ENCODE data around the gene TTPAL. TPM values are rescaled to one million over a fixed set of nuclear protein-coding genes. Genes with fewer than 3 reads are reported as not detected.
A peak's percentile ranks its signal among the peaks of the same experiment; 100 is the strongest.

TTPAL gene
- total RNA-seq, 1 donor from 2014 or later = 3.1 TPM

GRCh38 chr20:44481719-44482416 is 6.2 kb downstream of the TTPAL start:
- Histone ChIP-seq H3K9me3 (ENCODE audit: control insufficient read depth in 3 of 3, low read length in 3 of 3) (no peaks in the 10 kb centered on the region), H3K4me3 (ENCODE audit: low read length in 3 of 3) (no peak overlapping the region), H3K27me3 (ENCODE audit: control insufficient read depth in 3 of 3, insufficient read depth in 3 of 3, low read length in 3 of 3) (no peaks in the 10 kb centered on the region), H3K9ac (ENCODE audit: low read depth in 1 of 3, low read length in 3 of 3) (no peak overlapping the region), H3K36me3 (ENCODE audit: control insufficient read depth in 3 of 3, insufficient read depth in 3 of 3, low read length in 3 of 3) (peaks cover 27 to 39% (median 30%) of the 10 kb centered on the region in 3 donors), H3K27ac (ENCODE audit: low read depth, low read length) (no peak overlapping the region), H3K4me1 (ENCODE audit: control insufficient read depth in 3 of 3, insufficient read depth in 3 of 3, low read length in 3 of 3) (peaks cover 0 to 4% (median 1%) of the 10 kb centered on the region in 3 donors)

- H3K36me3 ChIP-seq (ENCODE audit: control insufficient read depth in 3 of 3, insufficient read depth in 3 of 3, low read length in 3 of 3) = peaks cover 30 to 39% (median 30%) of the 10 kb centered on the region in 3 donors
- no peaks in the 10 kb centered on the region for H3K27me3 ChIP-seq (ENCODE audit: control insufficient read depth in 3 of 3, insufficient read depth in 3 of 3, low read length in 3 of 3)
- H3K27ac ChIP-seq (ENCODE audit: low read depth, low read length) = no peak overlapping the region
- H3K9ac ChIP-seq (ENCODE audit: low read depth in 1 of 3, low read length in 3 of 3) = no peak overlapping the region
- no peak overlapping the region for H3K4me3 ChIP-seq (ENCODE audit: low read length in 3 of 3)
- no peaks in the 10 kb centered on the region for H3K4me1 ChIP-seq (ENCODE audit: control insufficient read depth in 3 of 3, insufficient read depth in 3 of 3, low read length in 3 of 3)
- no peaks in the 10 kb centered on the region for H3K9me3 ChIP-seq (ENCODE audit: control insufficient read depth in 3 of 3, low read length in 3 of 3)
Measured at GRCh38 chr20:44483112-44483511, 7.4 kb downstream of the TTPAL start.

GRCh38 chr20:44485078-44485829 is 9.6 kb downstream of the TTPAL start:
- peaks cover 38 to 52% (median 45%) of the 10 kb centered on the region in 3 donors for H3K36me3 ChIP-seq (ENCODE audit: control insufficient read depth in 3 of 3, insufficient read depth in 3 of 3, low read length in 3 of 3)
- no peaks in the 10 kb centered on the region for H3K9me3 ChIP-seq (ENCODE audit: control insufficient read depth in 3 of 3, low read length in 3 of 3)
- H3K9ac ChIP-seq (ENCODE audit: low read depth in 1 of 3, low read length in 3 of 3) = no peak overlapping the region
- H3K4me1 ChIP-seq (ENCODE audit: control insufficient read depth in 3 of 3, insufficient read depth in 3 of 3, low read length in 3 of 3) = no peaks in the 10 kb centered on the region
- no peak overlapping the region for H3K4me3 ChIP-seq (ENCODE audit: low read length in 3 of 3)
- no peak overlapping the region for H3K27ac ChIP-seq (ENCODE audit: low read depth, low read length)
- no peaks in the 10 kb centered on the region for H3K27me3 ChIP-seq (ENCODE audit: control insufficient read depth in 3 of 3, insufficient read depth in 3 of 3, low read length in 3 of 3)

GRCh38 chr20:44485830-44486198 is 10.1 kb downstream of the TTPAL start:
- H3K36me3 ChIP-seq (ENCODE audit: control insufficient read depth in 3 of 3, insufficient read depth in 3 of 3, low read length in 3 of 3) = peaks cover 32 to 49% (median 41%) of the 10 kb centered on the region in 3 donors
- no peaks in the 10 kb centered on the region for H3K9me3 ChIP-seq (ENCODE audit: control insufficient read depth in 3 of 3, low read length in 3 of 3)
- H3K9ac ChIP-seq (ENCODE audit: low read depth in 1 of 3, low read length in 3 of 3) = no peak overlapping the region
- no peak overlapping the region for H3K27ac ChIP-seq (ENCODE audit: low read depth, low read length)
- no peak overlapping the region for H3K4me3 ChIP-seq (ENCODE audit: low read length in 3 of 3)
- no peaks in the 10 kb centered on the region for H3K27me3 ChIP-seq (ENCODE audit: control insufficient read depth in 3 of 3, insufficient read depth in 3 of 3, low read length in 3 of 3)
- H3K4me1 ChIP-seq (ENCODE audit: control insufficient read depth in 3 of 3, insufficient read depth in 3 of 3, low read length in 3 of 3) = no peaks in the 10 kb centered on the region

- no peak overlapping the region for H3K9ac ChIP-seq (ENCODE audit: low read depth in 1 of 3, low read length in 3 of 3)
- H3K27ac ChIP-seq (ENCODE audit: low read depth, low read length) = no peak overlapping the region
- H3K36me3 ChIP-seq (ENCODE audit: control insufficient read depth in 3 of 3, insufficient read depth in 3 of 3, low read length in 3 of 3) = peaks cover 28 to 49% (median 40%) of the 10 kb centered on the region in 3 donors
- H3K27me3 ChIP-seq (ENCODE audit: control insufficient read depth in 3 of 3, insufficient read depth in 3 of 3, low read length in 3 of 3) = no peaks in the 10 kb centered on the region
- peaks cover 0 to 3% (median 2%) of the 10 kb centered on the region in 3 donors for H3K4me1 ChIP-seq (ENCODE audit: control insufficient read depth in 3 of 3, insufficient read depth in 3 of 3, low read length in 3 of 3)
- no peak overlapping the region for H3K4me3 ChIP-seq (ENCODE audit: low read length in 3 of 3)
- no peaks in the 10 kb centered on the region for H3K9me3 ChIP-seq (ENCODE audit: control insufficient read depth in 3 of 3, low read length in 3 of 3)
Measured at GRCh38 chr20:44488551-44488950, 12.9 kb downstream of the TTPAL start.

GRCh38 chr20:44489223-44489622 is 13.5 kb downstream of the TTPAL start:
- Histone ChIP-seq H3K27ac (ENCODE audit: low read depth, low read length) (no peak overlapping the region), H3K36me3 (ENCODE audit: control insufficient read depth in 3 of 3, insufficient read depth in 3 of 3, low read length in 3 of 3) (peaks cover 26 to 48% (median 44%) of the 10 kb centered on the region in 3 donors), H3K4me1 (ENCODE audit: control insufficient read depth in 3 of 3, insufficient read depth in 3 of 3, low read length in 3 of 3) (peaks cover 0 to 3% (median 2%) of the 10 kb centered on the region in 3 donors), H3K9me3 (ENCODE audit: control insufficient read depth in 3 of 3, low read length in 3 of 3) (no peaks in the 10 kb centered on the region), H3K4me3 (ENCODE audit: low read length in 3 of 3) (no peak overlapping the region), H3K27me3 (ENCODE audit: control insufficient read depth in 3 of 3, insufficient read depth in 3 of 3, low read length in 3 of 3) (no peaks in the 10 kb centered on the region), H3K9ac (ENCODE audit: low read depth in 1 of 3, low read length in 3 of 3) (no peak overlapping the region)

- Histone ChIP-seq H3K9ac (ENCODE audit: low read depth in 1 of 3, low read length in 3 of 3) (no peak overlapping the region), H3K4me1 (ENCODE audit: control insufficient read depth in 3 of 3, insufficient read depth in 3 of 3, low read length in 3 of 3) (peaks cover 0 to 3% (median 2%) of the 10 kb centered on the region in 3 donors), H3K4me3 (ENCODE audit: low read length in 3 of 3) (no peak overlapping the region), H3K9me3 (ENCODE audit: control insufficient read depth in 3 of 3, low read length in 3 of 3) (no peaks in the 10 kb centered on the region), H3K36me3 (ENCODE audit: control insufficient read depth in 3 of 3, insufficient read depth in 3 of 3, low read length in 3 of 3) (peaks cover 28 to 51% (median 50%) of the 10 kb centered on the region in 3 donors), H3K27ac (ENCODE audit: low read depth, low read length) (no peak overlapping the region), H3K27me3 (ENCODE audit: control insufficient read depth in 3 of 3, insufficient read depth in 3 of 3, low read length in 3 of 3) (no peaks in the 10 kb centered on the region)
Measured at GRCh38 chr20:44489931-44490330, 14.3 kb downstream of the TTPAL start.

- Histone ChIP-seq H3K27me3 (ENCODE audit: control insufficient read depth in 3 of 3, insufficient read depth in 3 of 3, low read length in 3 of 3) (no peaks in the 10 kb centered on the region), H3K4me1 (ENCODE audit: control insufficient read depth in 3 of 3, insufficient read depth in 3 of 3, low read length in 3 of 3) (peaks cover 0 to 11% (median 2%) of the 10 kb centered on the region in 3 donors), H3K36me3 (ENCODE audit: control insufficient read depth in 3 of 3, insufficient read depth in 3 of 3, low read length in 3 of 3) (peaks cover 33 to 64% (median 60%) of the 10 kb centered on the region in 3 donors), H3K9ac (ENCODE audit: low read depth in 1 of 3, low read length in 3 of 3) (peak overlapping the region in 1 of 3 donors; percentile 10), H3K27ac (ENCODE audit: low read depth, low read length) (no peak overlapping the region), H3K9me3 (ENCODE audit: control insufficient read depth in 3 of 3, low read length in 3 of 3) (no peaks in the 10 kb centered on the region), H3K4me3 (ENCODE audit: low read length in 3 of 3) (no peak overlapping the region)
Measured at GRCh38 chr20:44491635-44492395, 16.1 kb downstream of the TTPAL start.

- no peak overlapping the region for H3K4me3 ChIP-seq (ENCODE audit: low read length in 3 of 3)
- H3K9ac ChIP-seq (ENCODE audit: low read depth in 1 of 3, low read length in 3 of 3) = no peak overlapping the region
- H3K4me1 ChIP-seq (ENCODE audit: control insufficient read depth in 3 of 3, insufficient read depth in 3 of 3, low read length in 3 of 3) = peaks cover 2 to 18% (median 6%) of the 10 kb centered on the region in 3 donors
- H3K27me3 ChIP-seq (ENCODE audit: control insufficient read depth in 3 of 3, insufficient read depth in 3 of 3, low read length in 3 of 3) = no peaks in the 10 kb centered on the region
- H3K27ac ChIP-seq (ENCODE audit: low read depth, low read length) = no peak overlapping the region
- no peaks in the 10 kb centered on the region for H3K9me3 ChIP-seq (ENCODE audit: control insufficient read depth in 3 of 3, low read length in 3 of 3)
- peaks cover 24 to 68% (median 63%) of the 10 kb centered on the region in 3 donors for H3K36me3 ChIP-seq (ENCODE audit: control insufficient read depth in 3 of 3, insufficient read depth in 3 of 3, low read length in 3 of 3)
Measured at GRCh38 chr20:44494266-44494665, 18.6 kb downstream of the TTPAL start.

Data from skeletal muscle tissue (tissue), 4 donors.